Right lobe of liver (tissue), 4 donors: ENCODE measurements around the gene TLE4.

Experiments used
- CTCF ChIP-seq, 4 donors: fragments of 200-600 bp in 3 of 4; fragments of 450-650 bp in 1 of 4; IDR thresholded peaks; one replicate each; pipeline versions ENCODE4 v1.5.1 to v1.8.0; 2016 to 2022; ENCODE audit warnings: antibody characterized with exemption in 4 of 4, mild to moderate bottlenecking in 2 of 4
- POLR2A ChIP-seq: fragments of 450-650 bp; IDR thresholded peaks from one replicate; pipeline ENCODE4 v1.6.1; 2017; ENCODE audit warnings: antibody characterized with exemption, mild to moderate bottlenecking
- donor health status: DM: no; HTN: no; CAD: no.
- donor health status: DM: no; HTN: no; CAD: no.
- donor health status: DM: no; HTN: yes; CAD: no.

- TF ChIP-seq CTCF (IDR thresholded peaks at IDR 0.05) = no peak
- TF ChIP-seq POLR2A = no peak
These were observed 3.2 kb upstream of the TLE4 start for GRCh38 chr9:79568337-79569101.
